PC-3 (cell line): ENCODE results near the gene ERP44.

Experiments
- EZH2 ChIP-seq: fragments of 300-600 bp; sonication (generic); IDR thresholded peaks from one replicate; pipeline ENCODE4 v1.6.1; 2017; ENCODE audit warnings: antibody characterized with exemption, mild to moderate bottlenecking, low read length; ENCODE audit not compliant: unreplicated experiment
- EZH2phosphoT487 ChIP-seq: fragments of 300-600 bp; sonication (generic); IDR thresholded peaks from 2 replicates; pipeline ENCODE4 v1.6.1; 2018; ENCODE audit warnings: mild to moderate bottlenecking, antibody characterized with exemption, low read length, borderline replicate concordance
- TF ChIP-seq, protein P1 (sequence below): fragments of 300-600 bp; sonication (generic); conservative IDR thresholded peaks from 2 replicates; pipeline ENCODE4 v1.5.1; 2017; ENCODE audit warnings: antibody characterized with exemption, low read depth, mild to moderate bottlenecking, low read length

DNA sequence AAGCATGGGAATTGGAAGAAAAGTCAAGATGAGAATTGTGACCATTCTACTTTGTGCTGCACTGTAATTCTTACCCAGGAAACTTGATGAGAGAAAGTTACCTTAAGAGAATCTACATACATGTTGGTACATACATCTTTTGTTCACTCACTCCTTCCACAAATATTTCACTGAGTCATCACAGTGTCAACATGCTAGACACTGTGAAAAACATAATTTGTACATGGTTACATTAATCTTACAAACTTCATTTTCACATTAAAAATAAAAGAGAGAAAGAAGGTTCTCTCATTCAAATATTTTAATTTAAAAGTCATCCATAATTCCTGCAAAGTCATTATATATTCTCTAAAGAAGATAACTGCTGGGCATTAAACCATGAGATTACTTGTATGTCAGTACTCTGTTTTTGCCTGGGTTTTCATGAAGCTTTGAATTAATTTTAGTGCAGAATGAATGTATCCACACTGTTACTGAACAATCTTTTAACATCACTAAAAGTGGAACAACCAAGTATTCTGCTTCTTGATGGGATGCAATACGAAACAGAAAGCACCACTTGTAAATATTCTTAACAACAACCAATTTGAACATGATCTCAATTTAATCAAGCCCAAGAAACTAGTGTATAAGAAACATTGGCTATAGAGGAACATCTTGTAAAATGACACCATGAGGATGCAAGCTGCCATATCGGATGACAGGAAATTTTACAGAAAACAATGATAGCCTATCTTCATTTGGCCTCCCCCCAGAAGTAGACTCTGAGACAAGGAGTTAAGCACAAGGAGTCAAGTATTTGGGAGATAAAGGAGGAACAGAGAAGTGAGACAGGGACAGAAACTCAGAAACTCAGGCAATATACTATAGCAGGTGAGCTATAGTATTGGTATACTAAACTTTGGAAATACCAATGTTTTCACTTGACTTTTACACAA lies 28.4 kb downstream of the ERP44 start:
- TF ChIP-seq, protein P1, sequence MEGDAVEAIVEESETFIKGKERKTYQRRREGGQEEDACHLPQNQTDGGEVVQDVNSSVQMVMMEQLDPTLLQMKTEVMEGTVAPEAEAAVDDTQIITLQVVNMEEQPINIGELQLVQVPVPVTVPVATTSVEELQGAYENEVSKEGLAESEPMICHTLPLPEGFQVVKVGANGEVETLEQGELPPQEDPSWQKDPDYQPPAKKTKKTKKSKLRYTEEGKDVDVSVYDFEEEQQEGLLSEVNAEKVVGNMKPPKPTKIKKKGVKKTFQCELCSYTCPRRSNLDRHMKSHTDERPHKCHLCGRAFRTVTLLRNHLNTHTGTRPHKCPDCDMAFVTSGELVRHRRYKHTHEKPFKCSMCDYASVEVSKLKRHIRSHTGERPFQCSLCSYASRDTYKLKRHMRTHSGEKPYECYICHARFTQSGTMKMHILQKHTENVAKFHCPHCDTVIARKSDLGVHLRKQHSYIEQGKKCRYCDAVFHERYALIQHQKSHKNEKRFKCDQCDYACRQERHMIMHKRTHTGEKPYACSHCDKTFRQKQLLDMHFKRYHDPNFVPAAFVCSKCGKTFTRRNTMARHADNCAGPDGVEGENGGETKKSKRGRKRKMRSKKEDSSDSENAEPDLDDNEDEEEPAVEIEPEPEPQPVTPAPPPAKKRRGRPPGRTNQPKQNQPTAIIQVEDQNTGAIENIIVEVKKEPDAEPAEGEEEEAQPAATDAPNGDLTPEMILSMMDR: no peak
- no peak for TF ChIP-seq EZH2
- no peak for TF ChIP-seq EZH2phosphoT487
